Body of pancreas (tissue), 4 donors: Measurements from ENCODE around the gene GRAMD4. TPM values are rescaled to one million over a fixed set of nuclear protein-coding genes. Genes with fewer than 3 reads are reported as not detected.
A peak's percentile ranks its signal among the peaks of the same experiment; 100 is the strongest.

Experiments used
- ATAC-seq: fragments of 150-250 bp; one replicate; pipeline ENCODE4 v1.9.1; 2016
- DNase-seq, 4 donors: peaks; one replicate each; pipeline ENCODE4 v3.0.0-alpha.2; 2019
- H3K27ac ChIP-seq, 4 donors: fragments of 200-600 bp; sonication (generic); 1 replicate in 3 of 4; 2 replicates in 1 of 4; pipeline versions ENCODE4 v1.5.1 to v1.6.1; 2016 to 2019; ENCODE audit warnings: mild to moderate bottlenecking in 1 of 4, mixed read lengths in 1 of 4, moderate library complexity in 1 of 4
- H3K27me3 ChIP-seq, 2 donors: fragments of 200-600 bp; sonication (generic); one replicate each; pipeline ENCODE4 v1.6.0; 2016; ENCODE audit warnings: mild to moderate bottlenecking in 1 of 2
- H3K36me3 ChIP-seq, 2 donors: fragments of 200-600 bp; sonication (generic); replicated peaks in 1 of 2; 2 replicates each; pipeline ENCODE4 v1.5.1; 2016; ENCODE audit warnings: low read depth in 2 of 2; ENCODE audit not compliant: insufficient read depth in 1 of 2
- H3K4me1 ChIP-seq: fragments of 200-600 bp; sonication (generic); one replicate; pipeline ENCODE4 v1.6.0; 2016
- H3K4me3 ChIP-seq, 2 donors: fragments of 200-600 bp; sonication (generic); 1 replicate in 1 of 2; 2 replicates in 1 of 2; pipeline ENCODE4 v1.5.1; 2016 to 2019
- H3K9me3 ChIP-seq, 3 donors: fragments of 200-600 bp; sonication (generic); 1 replicate in 2 of 3; 2 replicates in 1 of 3; pipeline ENCODE4 v1.5.1; 2016
- CTCF ChIP-seq, 7 experiments: fragments of 450-650 bp in 4 of 7; fragments of 200-600 bp in 3 of 7; sonication (generic) in 3 of 7; IDR thresholded peaks; one replicate each; pipeline ENCODE4 v1.5.1; 2016 to 2019; ENCODE audit warnings: antibody characterized with exemption in 7 of 7
- POLR2A ChIP-seq, 3 donors: fragments of 450-650 bp; IDR thresholded peaks; one replicate each; pipeline ENCODE4 v1.6.1; 2016; ENCODE audit warnings: antibody characterized with exemption in 3 of 3, mild to moderate bottlenecking in 2 of 3
- WGBS, 2 donors: methylation state at CpG; one replicate each; pipeline ENCODE4 v1.1.5; 2017; 5-methylcytosine and 5-hydroxymethylcytosine counted together
- intact Hi-C: fragments of 100-400 bp; cut with DNase I; formaldehyde crosslinking; loops from one replicate; pipeline ENCODE4 v1.15.1; 2023
- total RNA-seq, 2 donors: library from RNA; depleted of rRNA; stranded (reverse); fragments of >200 nt; gene quantifications; one replicate each; pipeline ENCODE4 v1.1.0, GENCODE V29; 2016

GRAMD4 gene
- total RNA-seq, 2 donors from 2014 or later: 29.3 to 62.3 TPM

- Histone ChIP-seq H3K27me3 (no peaks in the 10 kb centered on the region), H3K27ac (peak overlapping the region in 1 of 4 donors; percentile 2), H3K4me1 (peaks cover 19% of the 10 kb centered on the region), H3K9me3 (no peaks in the 10 kb centered on the region), H3K36me3 (peaks cover 0 to 6% of the 10 kb centered on the region in 2 donors), H3K4me3 (no peak overlapping the region)
- intact Hi-C loops: loop anchor here (10.0 kb wide), 1 partner anchor 97 kb away; no protein-coding TSS in a partner anchor
- ATAC-seq (no peak), DNase-seq (no peak)
- 82 to 95% methylated on average over 4 to 15 of the region's 15 CpGs for WGBS, 2 donors
- no peak for TF ChIP-seq CTCF (IDR thresholded peaks at IDR 0.05)
These were observed 42.0 kb downstream of the GRAMD4 start for GRCh38 chr22:46662226-46662625.

- no peak overlapping the region for H3K27ac ChIP-seq
- intact Hi-C loops: loop anchor here (10.0 kb wide), 1 partner anchor 98 kb away; no protein-coding TSS in a partner anchor
- peaks cover 0 to 6% of the 10 kb centered on the region in 2 donors for H3K36me3 ChIP-seq
- no peaks in the 10 kb centered on the region for H3K9me3 ChIP-seq
- no peak overlapping the region for H3K4me3 ChIP-seq
- H3K27me3 ChIP-seq: no peaks in the 10 kb centered on the region
- H3K4me1 ChIP-seq: peaks cover 19% of the 10 kb centered on the region
- ATAC-seq: no peak
- no peak for DNase-seq
- TF ChIP-seq POLR2A (IDR thresholded peaks at IDR 0.05) (no peak), CTCF (IDR thresholded peaks at IDR 0.05) (no peak)
- WGBS, 2 donors: 93 to 95% methylated on average over 11 to 23 of the region's 26 CpGs
These were observed 42.8 kb downstream of the GRAMD4 start for GRCh38 chr22:46663001-46663400.

DNA sequence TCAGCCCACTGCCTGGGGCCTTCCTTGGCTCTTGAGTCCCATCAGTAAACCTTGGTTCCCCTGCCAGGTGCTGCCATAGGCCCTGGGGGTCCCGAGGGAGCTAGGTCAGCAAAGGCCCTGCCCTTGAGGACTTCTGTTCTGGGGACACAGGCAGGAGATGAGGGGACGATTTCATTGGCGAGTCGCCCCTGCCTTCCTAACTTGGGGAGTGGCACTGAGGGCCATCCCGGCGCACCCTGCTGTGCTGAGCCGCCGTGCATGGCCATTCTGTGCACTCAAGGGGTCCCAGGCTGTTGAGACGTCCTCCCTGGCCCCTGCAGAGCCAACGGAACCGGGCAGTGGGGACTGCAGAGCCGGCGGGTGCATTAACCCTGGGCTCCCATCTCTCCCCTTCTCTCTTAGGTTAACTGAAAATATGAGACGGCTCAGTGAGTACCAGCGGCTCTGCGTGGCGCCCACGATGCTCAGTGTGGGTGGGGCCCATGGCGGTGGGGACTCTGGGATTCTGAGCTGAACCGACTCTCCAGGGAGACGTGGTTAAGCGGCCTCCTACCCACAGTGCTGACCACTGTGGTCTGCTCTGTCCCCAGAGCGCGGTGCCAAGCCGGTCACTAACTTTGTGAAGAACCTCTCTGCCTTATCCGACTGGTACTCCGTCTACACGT is 43.4 kb downstream of the GRAMD4 start:
- intact Hi-C loops: loop anchor here (10.0 kb wide), 1 partner anchor 99 kb away; no protein-coding TSS in a partner anchor
- Histone ChIP-seq H3K9me3 (no peaks in the 10 kb centered on the region), H3K36me3 (peaks cover 0 to 9% of the 10 kb centered on the region in 2 donors), H3K27ac (no peak overlapping the region), H3K4me3 (no peak overlapping the region), H3K27me3 (no peaks in the 10 kb centered on the region), H3K4me1 (peaks cover 19% of the 10 kb centered on the region)
- TF ChIP-seq POLR2A (IDR thresholded peaks at IDR 0.05) (no peak), CTCF (IDR thresholded peaks at IDR 0.05) (no peak)
- 92 to 100% methylated on average over 5 to 28 of the region's 28 CpGs for WGBS, 2 donors
- ATAC-seq (no peak), DNase-seq (no peak)

- intact Hi-C loops: loop anchor here (10.0 kb wide), 1 partner anchor 100 kb away; no protein-coding TSS in a partner anchor
- WGBS, 2 donors: 92 to 100% methylated on average over 2 to 11 of the region's 13 CpGs
These were observed 44.2 kb downstream of the GRAMD4 start for GRCh38 chr22:46664301-46664855.

More at GRCh38 chr22:46664301-46664855, 44.2 kb downstream of the GRAMD4 start:
- Histone ChIP-seq H3K27me3 (no peaks in the 10 kb centered on the region), H3K9me3 (no peaks in the 10 kb centered on the region), H3K4me3 (no peak overlapping the region), H3K27ac (no peak overlapping the region), H3K4me1 (peaks cover 19% of the 10 kb centered on the region), H3K36me3 (peaks cover 0 to 12% of the 10 kb centered on the region in 2 donors)
- ATAC-seq (no peak), DNase-seq (no peak)
- no peak for TF ChIP-seq CTCF (IDR thresholded peaks at IDR 0.05)
- TF ChIP-seq POLR2A (IDR thresholded peaks at IDR 0.05): no peak
